GM18868 (cell line): ENCODE measurements around the gene FKBP1C.
"Not testable (repeated sequence)": the region's sequence is repeated elsewhere in the genome, so short reads cannot be mapped to it uniquely, and the experiment has no call there.

Experiments used
- ATAC-seq: cut with Tn5 transposase; IDR thresholded peaks from one replicate; pipeline ENCODE4 v1.9.1; 2021; ENCODE audit warnings: mild to moderate bottlenecking, moderate library complexity; ENCODE audit not compliant: unreplicated experiment

Gene FKBP1C

DNA sequence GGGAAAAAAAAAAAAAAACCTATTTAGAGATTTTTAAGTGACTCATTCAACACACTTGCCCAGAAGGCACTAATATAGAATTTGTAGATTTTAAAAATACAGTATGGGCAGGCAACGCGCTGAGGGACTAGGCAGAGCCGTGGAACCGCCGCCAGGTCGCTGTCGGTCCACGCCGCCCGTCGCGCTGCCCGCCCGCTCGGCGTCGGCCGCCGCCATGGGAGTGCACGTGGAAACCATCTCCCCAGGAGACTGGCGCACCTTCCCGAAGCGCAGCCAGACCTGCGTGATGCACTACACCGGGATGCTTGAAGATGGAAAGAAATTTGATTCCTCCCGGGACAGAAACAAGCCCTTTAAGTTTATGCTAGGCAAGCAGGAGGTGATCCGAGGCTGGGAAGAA lies at the start of gene FKBP1C:
Gene FKBP1C (plus strand): TSS at position 127 of the 400 bp plus-strand sequence.
- not testable (repeated sequence) for ATAC-seq

DNA sequence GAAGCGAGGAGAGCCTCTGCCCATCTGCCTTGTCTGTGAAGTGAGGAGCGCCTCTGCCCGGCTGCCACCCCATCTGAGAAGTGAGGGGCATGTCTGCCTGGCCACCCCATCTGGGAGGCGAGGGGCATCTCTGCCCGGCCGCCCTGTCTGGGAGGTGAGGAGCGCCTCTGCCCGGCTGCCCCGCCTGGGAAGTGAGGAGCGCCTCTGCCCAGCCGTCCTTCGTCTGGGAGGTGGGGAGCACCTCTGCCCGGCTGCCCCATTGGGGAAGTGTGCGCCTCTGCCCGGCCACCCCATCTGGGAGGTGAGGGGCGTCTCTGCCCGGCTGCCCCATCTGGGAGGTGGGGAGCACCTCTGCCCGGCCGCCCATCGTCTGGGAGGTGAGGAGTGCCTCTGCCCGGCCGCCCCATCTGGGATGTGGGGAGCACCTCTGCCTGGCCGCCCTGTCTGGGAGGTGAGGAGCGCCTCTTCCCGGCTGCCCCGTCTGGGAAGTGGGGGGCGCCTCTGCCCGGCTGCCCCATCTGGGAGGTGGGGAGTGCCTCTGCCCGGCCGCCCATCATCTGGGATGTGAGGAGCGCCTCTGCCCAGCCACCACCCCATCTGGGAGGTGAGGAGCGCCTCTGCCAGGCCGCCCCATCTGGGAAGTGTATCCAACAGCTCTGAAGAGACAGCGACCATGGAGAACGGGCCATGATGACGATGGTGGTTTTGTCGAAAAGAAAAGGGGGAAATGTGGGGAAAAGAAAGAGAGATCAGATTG lies 47.0 kb upstream of the FKBP1C start:
- not testable (repeated sequence) for ATAC-seq

DNA sequence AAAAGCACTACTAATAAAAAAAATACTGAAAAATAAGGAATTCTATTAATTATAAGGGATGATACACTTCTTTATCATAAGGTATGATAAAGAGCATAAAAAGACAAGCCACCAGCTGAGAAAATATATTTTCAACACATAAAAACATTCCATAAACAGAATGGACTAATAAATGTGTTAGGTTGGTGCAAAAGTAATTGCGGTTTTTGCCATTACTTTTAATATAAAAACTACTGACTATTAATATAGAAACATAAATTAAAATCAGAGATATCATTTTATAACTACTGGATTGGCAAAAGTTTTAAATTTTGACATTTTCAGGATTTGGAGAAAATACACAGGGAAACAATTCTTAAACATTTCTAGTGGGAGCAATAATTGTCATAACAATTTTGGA lies 37.1 kb upstream of the FKBP1C start:
- no peak for ATAC-seq

- ATAC-seq = no peak
These were observed 35.1 kb upstream of the FKBP1C start for GRCh38 chr6:63176181-63176580.

DNA sequence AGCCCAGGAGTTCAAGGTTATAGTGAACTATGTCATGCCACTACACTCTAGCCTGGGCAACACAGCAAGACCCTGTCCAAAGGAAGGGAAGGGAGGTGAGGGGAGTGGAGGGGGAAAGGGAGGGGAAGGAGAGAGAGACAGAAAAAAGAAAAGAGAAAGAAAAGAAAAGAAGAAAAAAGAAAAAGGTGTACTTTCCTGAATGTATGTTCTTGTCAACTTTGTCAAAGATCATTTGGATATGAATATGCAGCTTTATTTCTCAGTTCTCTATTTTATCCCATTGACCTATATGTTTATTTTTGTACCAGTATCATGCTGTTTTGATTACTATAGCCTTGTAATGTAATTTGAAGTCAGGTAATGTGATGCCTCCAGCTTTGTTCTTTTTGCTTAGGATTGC lies 30.9 kb upstream of the FKBP1C start:
- ATAC-seq = no peak

- ATAC-seq = no peak
These were observed 24.3 kb upstream of the FKBP1C start for GRCh38 chr6:63186970-63187369.

- ATAC-seq = no peak
These were observed 22.4 kb upstream of the FKBP1C start for GRCh38 chr6:63188828-63189227.

- ATAC-seq = no peak
These were observed 17.9 kb upstream of the FKBP1C start for GRCh38 chr6:63193324-63193723.

GRCh38 chr6:63197741-63198140 lies 13.5 kb upstream of the FKBP1C start:
- no peak for ATAC-seq

- ATAC-seq = no peak
These were observed 2.1 kb downstream of the FKBP1C start for GRCh38 chr6:63213325-63213724.

GRCh38 chr6:63214816-63215215 lies 3.5 kb downstream of the FKBP1C start:
- no peak for ATAC-seq

GRCh38 chr6:63224179-63224578 lies 12.9 kb downstream of the FKBP1C start:
- no peak for ATAC-seq

GRCh38 chr6:63225987-63226386 lies 14.7 kb downstream of the FKBP1C start:
- not testable (repeated sequence) for ATAC-seq

- not testable (repeated sequence) for ATAC-seq
These were observed 16.9 kb downstream of the FKBP1C start for GRCh38 chr6:63227928-63228894.

- ATAC-seq = not testable (repeated sequence)
These were observed 18.8 kb downstream of the FKBP1C start for GRCh38 chr6:63230027-63230426.

GRCh38 chr6:63230511-63230910 lies 19.2 kb downstream of the FKBP1C start:
- ATAC-seq = not testable (repeated sequence)

DNA sequence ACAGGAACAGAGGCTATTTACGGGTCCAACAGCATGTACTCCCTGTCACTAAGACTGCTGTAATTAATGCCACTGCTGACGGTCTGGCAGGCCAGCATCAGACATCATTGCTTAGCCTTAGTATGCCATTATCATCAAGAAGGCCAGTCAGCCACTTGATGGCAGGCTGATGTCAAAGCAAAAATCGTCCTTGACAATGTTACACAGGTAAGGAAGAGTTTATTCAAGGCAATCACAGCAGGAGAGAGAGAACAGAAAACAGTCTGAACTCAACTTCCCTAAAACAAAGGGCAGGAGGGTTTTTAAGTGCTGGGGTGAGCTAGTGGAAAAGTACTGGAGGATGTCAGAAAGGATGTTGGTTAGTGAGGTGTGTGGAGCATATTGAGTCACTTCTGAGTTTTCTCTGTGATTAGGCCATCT lies 25.1 kb downstream of the FKBP1C start:
- ATAC-seq = no peak

DNA sequence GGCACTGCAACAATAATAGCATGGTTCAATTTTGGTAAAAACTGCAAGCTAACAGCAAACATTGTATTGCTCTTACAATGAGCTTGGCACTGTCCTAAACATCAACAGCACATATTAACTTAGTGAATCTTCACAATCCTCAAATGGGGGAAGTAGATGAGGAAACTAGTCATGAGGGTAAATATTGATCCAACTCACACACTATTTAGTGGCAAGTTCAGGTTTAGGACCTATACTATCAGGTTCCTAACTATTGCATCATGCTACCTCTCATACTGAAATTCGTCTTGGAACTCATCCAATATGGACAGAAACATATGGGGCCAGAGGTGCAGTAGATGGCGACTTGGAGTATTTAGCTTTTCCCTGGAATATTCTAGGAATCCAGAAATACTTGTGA lies 34.2 kb downstream of the FKBP1C start:
- no peak for ATAC-seq

DNA sequence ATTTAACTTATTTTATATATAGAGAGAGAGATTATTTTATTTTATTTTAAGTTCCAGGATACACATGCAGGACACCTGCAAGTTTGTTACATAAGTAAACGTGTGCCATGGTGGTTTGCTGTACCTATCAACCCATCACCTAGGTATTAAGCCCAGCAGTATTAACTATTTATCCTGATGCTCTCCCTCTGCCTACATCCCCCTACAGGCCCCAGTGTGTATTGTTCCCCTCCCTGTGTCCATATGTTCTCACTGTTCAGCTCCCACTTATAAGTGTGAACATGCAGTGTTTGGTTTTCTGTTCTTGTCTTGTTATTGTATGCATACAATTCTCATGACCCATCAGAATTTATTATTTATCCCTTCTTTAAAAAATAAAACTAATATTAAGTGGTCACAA lies 34.6 kb downstream of the FKBP1C start:
- ATAC-seq = peak; percentile 81

- no peak for ATAC-seq
These were observed 35.3 kb downstream of the FKBP1C start for GRCh38 chr6:63246581-63246980.

- ATAC-seq = no peak
These were observed 38.7 kb downstream of the FKBP1C start for GRCh38 chr6:63249875-63250482.
